CD4-positive, alpha-beta T cell treated with Interleukin-6 for 4 hours (primary cell): Measurements from ENCODE around the gene ZBTB1.
"Not testable (repeated sequence)": the region's sequence is repeated elsewhere in the genome, so short reads cannot be mapped to it uniquely, and the experiment has no call there.

Source experiments
- DNase-seq: peaks from one replicate; pipeline ENCODE4 v3.0.0-alpha.2; 2020; ENCODE audit warnings: mixed read lengths

The ZBTB1 gene

GRCh38 chr14:64501411-64502171 lies 3.0 kb upstream of the ZBTB1 start:
- DNase-seq = peak; percentile 14

GRCh38 chr14:64502456-64502855 lies 2.1 kb upstream of the ZBTB1 start:
- peak; percentile 29 for DNase-seq

GRCh38 chr14:64502887-64503433 lies 1.6 kb upstream of the ZBTB1 start:
- DNase-seq = peak; percentile 50

- DNase-seq = peak; percentile 95
Measured at GRCh38 chr14:64503434-64504309, 898 bp upstream of the ZBTB1 start, which contains the start of gene ZBTB25. ZBTB25 (minus strand) TSS chr14:64503838; CDS start chr14:64490533, 13,305 bp downstream.

GRCh38 chr14:64504897-64505794 lies 576 bp downstream of the ZBTB1 start:
- peak; percentile 87 for DNase-seq

- no peak for DNase-seq
Measured at GRCh38 chr14:64506721-64507120, 2.2 kb downstream of the ZBTB1 start.

GRCh38 chr14:64507376-64508156 lies 3.0 kb downstream of the ZBTB1 start:
- DNase-seq = peak; percentile 48

- no peak for DNase-seq
Measured at GRCh38 chr14:64508215-64508776, 3.7 kb downstream of the ZBTB1 start.

GRCh38 chr14:64509036-64509435 lies 4.5 kb downstream of the ZBTB1 start:
- DNase-seq = no peak

GRCh38 chr14:64510825-64511671 lies 6.5 kb downstream of the ZBTB1 start:
- peak; percentile 77 for DNase-seq

- no peak for DNase-seq
Measured at GRCh38 chr14:64513271-64513670, 8.7 kb downstream of the ZBTB1 start.

GRCh38 chr14:64515053-64515452 lies 10.5 kb downstream of the ZBTB1 start:
- no peak for DNase-seq

GRCh38 chr14:64516969-64517368 lies 12.4 kb downstream of the ZBTB1 start:
- DNase-seq = no peak

GRCh38 chr14:64517667-64518066 lies 13.1 kb downstream of the ZBTB1 start:
- not testable (repeated sequence) for DNase-seq

- DNase-seq = no peak
Measured at GRCh38 chr14:64518229-64518628, 13.7 kb downstream of the ZBTB1 start.

- DNase-seq = no peak
Measured at GRCh38 chr14:64520699-64521098, 16.1 kb downstream of the ZBTB1 start.

GRCh38 chr14:64522591-64523355 lies 18.2 kb downstream of the ZBTB1 start:
- DNase-seq = no peak

GRCh38 chr14:64525354-64525753 lies 20.8 kb downstream of the ZBTB1 start:
- DNase-seq = no peak

GRCh38 chr14:64531567-64531966 lies 27.0 kb downstream of the ZBTB1 start:
- DNase-seq = no peak
